ENCODE data around the gene TRAFD1. TPM values are rescaled to one million over a fixed set of nuclear protein-coding genes. Genes with fewer than 3 reads are reported as not detected.
"Not testable (repeated sequence)": the region's sequence is repeated elsewhere in the genome, so short reads cannot be mapped to it uniquely, and the experiment has no call there.

TRAFD1 gene
- total RNA-seq, 1 experiment from 2014 or later, result 23.4 TPM

DNA sequence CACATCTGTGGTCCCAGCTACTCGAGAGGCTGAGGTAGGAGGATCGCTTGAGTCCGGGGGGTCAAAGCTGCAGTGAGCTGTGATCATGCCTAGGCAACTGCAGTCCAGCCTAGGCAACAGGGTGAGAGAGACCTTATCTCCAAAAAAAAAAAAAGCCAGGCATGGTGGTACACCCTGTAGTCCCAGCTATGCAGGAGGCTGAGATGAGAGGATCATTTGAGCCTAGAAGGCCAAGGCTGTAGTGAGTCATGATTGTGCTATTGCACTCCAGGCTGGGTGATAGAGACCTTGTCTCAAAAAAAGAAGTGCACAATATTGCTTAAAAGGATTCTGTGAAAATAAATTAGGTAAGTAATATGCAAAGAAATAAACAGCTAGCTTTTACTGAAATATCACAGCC, 33.8 kb upstream of the TRAFD1 start:
- ChIA-PET POLR2A (interaction anchor here (1.1 kb wide), 1 partner anchor 18 kb away, joined by 3 read pairs; no protein-coding TSS in a partner anchor), CTCF (interaction anchor here (0.6 to 1.4 kb wide), 2 partner anchors 16 to 21 kb away, joined by 3 read pairs; no protein-coding TSS in a partner anchor)
- intact Hi-C loops (cut with micrococcal nuclease), result no loop called here

DNA sequence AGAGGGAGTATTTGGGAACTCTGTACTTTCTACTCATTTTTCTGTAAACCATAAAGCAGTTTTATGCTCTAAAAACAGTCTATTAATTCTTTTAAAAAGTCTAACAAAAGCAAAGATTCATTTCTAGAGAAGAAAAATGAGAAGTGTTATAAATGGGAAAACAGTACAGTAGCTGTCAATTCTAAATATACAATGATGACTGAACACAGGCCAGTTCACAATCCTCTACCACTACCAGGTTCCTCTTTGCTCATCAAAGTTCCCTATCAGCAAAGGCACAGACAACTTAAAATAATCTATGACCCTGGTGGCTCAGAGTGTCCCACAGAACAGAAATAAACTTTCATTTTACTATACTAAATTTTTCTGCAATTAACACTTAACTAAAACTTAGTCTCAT, 29.3 kb upstream of the TRAFD1 start:
- TF ChIP-seq, protein P1, sequence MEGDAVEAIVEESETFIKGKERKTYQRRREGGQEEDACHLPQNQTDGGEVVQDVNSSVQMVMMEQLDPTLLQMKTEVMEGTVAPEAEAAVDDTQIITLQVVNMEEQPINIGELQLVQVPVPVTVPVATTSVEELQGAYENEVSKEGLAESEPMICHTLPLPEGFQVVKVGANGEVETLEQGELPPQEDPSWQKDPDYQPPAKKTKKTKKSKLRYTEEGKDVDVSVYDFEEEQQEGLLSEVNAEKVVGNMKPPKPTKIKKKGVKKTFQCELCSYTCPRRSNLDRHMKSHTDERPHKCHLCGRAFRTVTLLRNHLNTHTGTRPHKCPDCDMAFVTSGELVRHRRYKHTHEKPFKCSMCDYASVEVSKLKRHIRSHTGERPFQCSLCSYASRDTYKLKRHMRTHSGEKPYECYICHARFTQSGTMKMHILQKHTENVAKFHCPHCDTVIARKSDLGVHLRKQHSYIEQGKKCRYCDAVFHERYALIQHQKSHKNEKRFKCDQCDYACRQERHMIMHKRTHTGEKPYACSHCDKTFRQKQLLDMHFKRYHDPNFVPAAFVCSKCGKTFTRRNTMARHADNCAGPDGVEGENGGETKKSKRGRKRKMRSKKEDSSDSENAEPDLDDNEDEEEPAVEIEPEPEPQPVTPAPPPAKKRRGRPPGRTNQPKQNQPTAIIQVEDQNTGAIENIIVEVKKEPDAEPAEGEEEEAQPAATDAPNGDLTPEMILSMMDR (IDR thresholded peaks at IDR 0.05; ENCODE audit: unreplicated experiment), result no peak
- no peaks in the 10 kb centered on the region for H3K27me3 Mint-ChIP-seq (ENCODE audit: insufficient read depth, unreplicated experiment)
- peaks cover 24% of the 10 kb centered on the region for H3K4me1 Mint-ChIP-seq (ENCODE audit: insufficient read depth, unreplicated experiment)
- POLR2A ChIA-PET, result interaction anchor here (0.7 to 3.1 kb wide), 5 partner anchors 9 to 925 kb away, joined by 4 to 33 read pairs (median 5); partner anchors contain the start of genes NAA25 and TRAFD1
- H3K36me3 Mint-ChIP-seq (ENCODE audit: insufficient read depth, unreplicated experiment), result peaks cover 82% of the 10 kb centered on the region
- H3K27ac Mint-ChIP-seq (ENCODE audit: low read depth, unreplicated experiment), result peak overlapping the region; percentile 65
- CTCF ChIA-PET, result interaction anchor here (1.1 kb wide), 1 partner anchor 12 kb away, joined by 3 read pairs; no protein-coding TSS in a partner anchor
- no peaks in the 10 kb centered on the region for H3K9me3 Mint-ChIP-seq (ENCODE audit: unreplicated experiment)
- DNase-seq (ENCODE audit: unreplicated experiment), result no peak
- no TSS peak for BruUV-seq (replicated peaks)
- intact Hi-C loops (cut with micrococcal nuclease), result no loop called here
- no peak overlapping the region for H3K4me3 Mint-ChIP-seq (ENCODE audit: unreplicated experiment)

More for the DNA sequence above, 33.8 kb upstream of the TRAFD1 start:
- Mint-ChIP-seq H3K27me3 (ENCODE audit: insufficient read depth, unreplicated experiment) (no peaks in the 10 kb centered on the region), H3K9me3 (ENCODE audit: unreplicated experiment) (no peaks in the 10 kb centered on the region), H3K4me1 (ENCODE audit: insufficient read depth, unreplicated experiment) (peaks cover 21% of the 10 kb centered on the region), H3K27ac (ENCODE audit: low read depth, unreplicated experiment) (peak overlapping the region; percentile 57), H3K36me3 (ENCODE audit: insufficient read depth, unreplicated experiment) (peaks cover 74% of the 10 kb centered on the region), H3K4me3 (ENCODE audit: unreplicated experiment) (no peak overlapping the region)
- no peak for DNase-seq (ENCODE audit: unreplicated experiment)
- no TSS peak for BruUV-seq (replicated peaks)
- TF ChIP-seq, protein P1 (IDR thresholded peaks at IDR 0.05; ENCODE audit: unreplicated experiment), result no peak

DNA sequence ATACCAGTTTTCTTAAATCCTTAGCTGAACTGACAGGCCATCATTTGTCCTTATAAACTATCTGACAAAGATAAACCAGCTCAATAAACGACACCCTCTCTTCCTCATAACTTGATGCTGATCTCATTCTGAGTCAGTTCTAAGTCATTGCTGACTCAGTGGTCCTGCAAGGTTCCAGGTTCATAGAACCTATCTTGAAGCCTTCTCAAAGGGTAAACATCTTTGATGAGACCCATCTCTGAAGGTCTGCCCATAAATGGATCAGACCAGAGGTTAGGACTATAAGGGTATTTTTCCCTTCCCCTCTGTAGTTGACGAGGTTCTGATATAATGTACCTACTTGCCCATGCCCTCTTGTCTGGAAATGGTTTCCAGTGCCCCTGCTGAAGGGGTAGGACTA, 28.7 kb upstream of the TRAFD1 start:
- no peaks in the 10 kb centered on the region for H3K9me3 Mint-ChIP-seq (ENCODE audit: unreplicated experiment)
- H3K27ac Mint-ChIP-seq (ENCODE audit: low read depth, unreplicated experiment), result peak overlapping the region; percentile 65
- TF ChIP-seq, protein P1 (IDR thresholded peaks at IDR 0.05; ENCODE audit: unreplicated experiment), result no peak
- no peaks in the 10 kb centered on the region for H3K27me3 Mint-ChIP-seq (ENCODE audit: insufficient read depth, unreplicated experiment)
- intact Hi-C loops (cut with micrococcal nuclease), result no loop called here
- BruUV-seq (replicated peaks), result no TSS peak
- H3K36me3 Mint-ChIP-seq (ENCODE audit: insufficient read depth, unreplicated experiment), result peaks cover 82% of the 10 kb centered on the region
- ChIA-PET CTCF (interaction anchor here (1.1 kb wide), 1 partner anchor 11 kb away, joined by 3 read pairs; no protein-coding TSS in a partner anchor), POLR2A (interaction anchor here (0.7 to 3.1 kb wide), 6 partner anchors 10 to 924 kb away, joined by 4 to 33 read pairs (median 4); partner anchors contain the start of genes NAA25 and TRAFD1)
- no peak overlapping the region for H3K4me3 Mint-ChIP-seq (ENCODE audit: unreplicated experiment)
- DNase-seq (ENCODE audit: unreplicated experiment), result peak; percentile 66
- peaks cover 26% of the 10 kb centered on the region for H3K4me1 Mint-ChIP-seq (ENCODE audit: insufficient read depth, unreplicated experiment)

DNA sequence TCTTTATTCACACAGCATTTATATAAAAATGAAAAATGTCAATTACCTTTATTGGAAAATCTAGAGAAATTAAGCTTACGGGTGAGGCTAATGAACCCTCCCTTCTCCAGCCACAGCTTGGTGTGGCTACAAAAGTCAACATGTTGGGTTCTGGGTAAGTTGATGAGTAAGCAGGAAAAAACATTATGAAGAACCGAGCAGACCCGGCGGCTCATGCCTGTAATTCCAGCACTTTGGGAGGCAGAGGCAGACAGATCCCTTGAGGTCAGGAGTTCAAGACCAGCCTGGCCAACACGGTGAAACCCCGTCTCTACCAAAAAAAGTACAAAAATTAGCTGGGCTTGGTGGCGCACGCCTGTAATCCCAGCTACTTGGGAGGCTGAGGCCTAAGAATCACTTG, 27.7 kb upstream of the TRAFD1 start:
- peak; percentile 18 for DNase-seq (ENCODE audit: unreplicated experiment)
- no peak overlapping the region for H3K4me3 Mint-ChIP-seq (ENCODE audit: unreplicated experiment)
- no peaks in the 10 kb centered on the region for H3K9me3 Mint-ChIP-seq (ENCODE audit: unreplicated experiment)
- intact Hi-C loops (cut with micrococcal nuclease), result no loop called here
- no TSS peak for BruUV-seq (replicated peaks)
- TF ChIP-seq, protein P1 (IDR thresholded peaks at IDR 0.05; ENCODE audit: unreplicated experiment), result no peak
- H3K36me3 Mint-ChIP-seq (ENCODE audit: insufficient read depth, unreplicated experiment), result peaks cover 79% of the 10 kb centered on the region
- peaks cover 26% of the 10 kb centered on the region for H3K4me1 Mint-ChIP-seq (ENCODE audit: insufficient read depth, unreplicated experiment)
- H3K27me3 Mint-ChIP-seq (ENCODE audit: insufficient read depth, unreplicated experiment), result no peaks in the 10 kb centered on the region
- ChIA-PET CTCF (interaction anchor here (0.6 to 1.3 kb wide), 4 partner anchors 12 to 100 kb away, joined by 3 read pairs; no protein-coding TSS in a partner anchor), POLR2A (interaction anchor here (0.7 to 3.1 kb wide), 4 partner anchors 10 to 161 kb away, joined by 3 to 33 read pairs (median 4); partner anchors contain the start of gene NAA25)
- no peak overlapping the region for H3K27ac Mint-ChIP-seq (ENCODE audit: low read depth, unreplicated experiment)

DNA sequence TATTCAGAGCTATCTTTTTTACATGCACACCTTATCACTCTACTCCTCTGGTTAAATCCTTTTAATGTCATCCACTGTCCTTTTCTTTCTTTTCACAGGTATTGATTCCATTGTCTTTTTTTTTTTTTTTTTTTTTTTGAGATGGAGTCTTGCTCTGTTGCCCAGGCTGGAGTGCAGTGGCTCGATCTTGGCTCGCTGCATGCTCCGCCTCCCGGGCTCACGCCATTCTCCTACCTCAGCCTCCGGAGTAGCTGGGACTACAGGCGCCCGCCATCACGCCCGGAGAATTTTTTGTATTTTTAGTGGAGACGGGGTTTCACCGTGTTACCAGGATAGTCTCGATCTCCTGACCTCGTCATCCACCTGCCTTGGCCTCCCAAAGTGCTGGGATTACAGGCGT, 24.9 kb upstream of the TRAFD1 start:
- Mint-ChIP-seq H3K4me1 (ENCODE audit: insufficient read depth, unreplicated experiment) (peaks cover 24% of the 10 kb centered on the region), H3K36me3 (ENCODE audit: insufficient read depth, unreplicated experiment) (peaks cover 80% of the 10 kb centered on the region)
- H3K27me3 Mint-ChIP-seq (ENCODE audit: insufficient read depth, unreplicated experiment); DNase-seq (ENCODE audit: unreplicated experiment); BruUV-seq (replicated peaks); H3K9me3 Mint-ChIP-seq (ENCODE audit: unreplicated experiment); intact Hi-C loops (cut with micrococcal nuclease); H3K27ac Mint-ChIP-seq (ENCODE audit: low read depth, unreplicated experiment); H3K4me3 Mint-ChIP-seq (ENCODE audit: unreplicated experiment): not testable (repeated sequence)
- ChIA-PET CTCF (interaction anchor here (0.7 kb wide), 1 partner anchor 46 kb away, joined by 3 read pairs; no protein-coding TSS in a partner anchor), POLR2A (interaction anchor here (0.6 kb wide), 1 partner anchor 303 kb away, joined by 3 read pairs; no protein-coding TSS in a partner anchor)
